Neural crest cell (in vitro differentiated cells): ENCODE results near the gene VAPB. TPM values are rescaled to one million over a fixed set of nuclear protein-coding genes. Genes with fewer than 3 reads are reported as not detected.
"Not testable (repeated sequence)": the region's sequence is repeated elsewhere in the genome, so short reads cannot be mapped to it uniquely, and the experiment has no call there.

Experiments
- DNase-seq: peaks from one replicate; pipeline ENCODE4 v3.0.0; 2021; ENCODE audit warnings: low read depth, mixed read lengths, low spot score
- H3K27ac Mint-ChIP-seq: one replicate; pipeline ENCODE4 v1.8.0; 2021; ENCODE audit warnings: mild to moderate bottlenecking, mixed read lengths; ENCODE audit not compliant: unreplicated experiment
- H3K27me3 Mint-ChIP-seq: 2 replicates; pipeline ENCODE4 v1.8.0; 2021; ENCODE audit warnings: low read depth, mild to moderate bottlenecking, mixed read lengths
- H3K36me3 Mint-ChIP-seq: 2 replicates; pipeline ENCODE4 v1.8.0; 2021; ENCODE audit warnings: low read depth, mild to moderate bottlenecking, mixed read lengths
- H3K4me1 Mint-ChIP-seq: 2 replicates; pipeline ENCODE4 v1.8.0; 2021; ENCODE audit warnings: mixed read lengths
- H3K4me3 Mint-ChIP-seq: one replicate; pipeline ENCODE4 v1.8.0; 2021; ENCODE audit warnings: mild to moderate bottlenecking, mixed read lengths
- H3K9me3 Mint-ChIP-seq: 2 replicates; pipeline ENCODE4 v1.8.0; 2021; ENCODE audit warnings: mixed read lengths
- CTCF ChIP-seq: fragments of 200-600 bp; sonication (generic); conservative IDR thresholded peaks from 2 replicates; pipeline ENCODE4 v1.5.0; 2021; ENCODE audit warnings: antibody characterized with exemption, mild to moderate bottlenecking
- total RNA-seq: library from RNA; stranded (reverse); gene quantifications from 2 replicates; pipeline ENCODE4 v1.2.1, GENCODE V29; 2021

Gene VAPB
- total RNA-seq, 1 donor from 2014 or later, result 57.7 TPM

GRCh38 chr20:58361481-58362205 is 27.4 kb upstream of the VAPB start:
- TF ChIP-seq CTCF, result no peak
- Mint-ChIP-seq H3K27ac (no peak overlapping the region), H3K4me3 (no peak overlapping the region), H3K36me3 (peaks cover 10% of the 10 kb centered on the region), H3K9me3 (no peaks in the 10 kb centered on the region), H3K4me1 (peaks cover 6% of the 10 kb centered on the region), H3K27me3 (no peaks in the 10 kb centered on the region)
- no peak for DNase-seq

GRCh38 chr20:58362206-58362516 is 26.9 kb upstream of the VAPB start:
- Mint-ChIP-seq H3K36me3 (peaks cover 9% of the 10 kb centered on the region), H3K9me3 (no peaks in the 10 kb centered on the region), H3K4me3 (no peak overlapping the region), H3K27me3 (no peaks in the 10 kb centered on the region), H3K27ac (no peak overlapping the region), H3K4me1 (peaks cover 6% of the 10 kb centered on the region)
- DNase-seq, result no peak
- no peak for TF ChIP-seq CTCF

GRCh38 chr20:58362970-58363369 is 26.1 kb upstream of the VAPB start:
- Mint-ChIP-seq H3K4me1 (peaks cover 6% of the 10 kb centered on the region), H3K9me3 (no peaks in the 10 kb centered on the region), H3K36me3 (peaks cover 6% of the 10 kb centered on the region)

GRCh38 chr20:58366866-58367265 is 22.2 kb upstream of the VAPB start:
- no peak for DNase-seq
- H3K4me1 Mint-ChIP-seq, result peaks cover 6% of the 10 kb centered on the region
- H3K27ac Mint-ChIP-seq, result no peak overlapping the region
- no peak for TF ChIP-seq CTCF
- H3K27me3 Mint-ChIP-seq, result no peaks in the 10 kb centered on the region
- H3K4me3 Mint-ChIP-seq, result no peak overlapping the region
- H3K9me3 Mint-ChIP-seq, result no peaks in the 10 kb centered on the region
- H3K36me3 Mint-ChIP-seq, result peaks cover under 1% of the 10 kb centered on the region

More at GRCh38 chr20:58362970-58363369, 26.1 kb upstream of the VAPB start:
- H3K4me3 Mint-ChIP-seq, result no peak overlapping the region
- TF ChIP-seq CTCF, result no peak
- no peak for DNase-seq
- no peaks in the 10 kb centered on the region for H3K27me3 Mint-ChIP-seq
- H3K27ac Mint-ChIP-seq, result no peak overlapping the region

- Mint-ChIP-seq H3K27me3 (peaks cover 4% of the 10 kb centered on the region), H3K4me1 (peaks cover 38% of the 10 kb centered on the region), H3K9me3 (no peaks in the 10 kb centered on the region), H3K36me3 (no peaks in the 10 kb centered on the region), H3K27ac (no peak overlapping the region), H3K4me3 (no peak overlapping the region)
- DNase-seq, result no peak
- TF ChIP-seq CTCF, result no peak
Observed at GRCh38 chr20:58372806-58373205, 16.2 kb upstream of the VAPB start.

GRCh38 chr20:58373296-58373695 is 15.7 kb upstream of the VAPB start:
- not testable (repeated sequence) for H3K27ac Mint-ChIP-seq, DNase-seq, H3K4me3 Mint-ChIP-seq, H3K9me3 Mint-ChIP-seq, H3K27me3 Mint-ChIP-seq, H3K36me3 Mint-ChIP-seq
- H3K4me1 Mint-ChIP-seq, result peaks cover 38% of the 10 kb centered on the region
